Lower leg skin (tissue), 4 donors: ENCODE data around the gene CACNA1D. TPM values are rescaled to one million over a fixed set of nuclear protein-coding genes. Genes with fewer than 3 reads are reported as not detected.

Experiments
- DNase-seq, 2 donors: peaks; one replicate each; pipeline ENCODE4 v3.0.0-alpha.2; 2019; ENCODE audit warnings: low spot score in 2 of 2
- H3K4me3 ChIP-seq: fragments of 200-600 bp; sonication (generic); 2 replicates; pipeline ENCODE4 v1.5.1; 2017; ENCODE audit warnings: mild to moderate bottlenecking, low read depth; ENCODE audit not compliant: poor library complexity, severe bottlenecking
- CTCF ChIP-seq, 3 donors: fragments of 450-650 bp; IDR thresholded peaks; one replicate each; pipeline ENCODE4 v1.5.1; 2016; ENCODE audit warnings: antibody characterized with exemption in 3 of 3, mild to moderate bottlenecking in 3 of 3, moderate library complexity in 2 of 3
- POLR2A ChIP-seq, 2 donors: fragments of 450-650 bp; IDR thresholded peaks; one replicate each; pipeline ENCODE4 v1.6.1; 2016 to 2017; ENCODE audit warnings: antibody characterized with exemption in 2 of 2, mild to moderate bottlenecking in 1 of 2, moderate library complexity in 1 of 2
- WGBS, 2 donors: methylation state at CpG; one replicate each; pipeline ENCODE4 v1.1.5; 2018; 5-methylcytosine and 5-hydroxymethylcytosine counted together
- intact Hi-C: fragments of 100-400 bp; cut with DNase I; formaldehyde crosslinking; loops from one replicate; pipeline ENCODE4 v1.15.0; 2023; ENCODE audit warnings: low total_unique reads
- total RNA-seq, 4 donors: library from RNA; depleted of rRNA; stranded (reverse); fragments of >200 nt; gene quantifications; one replicate each; pipeline ENCODE4 v1.1.0, GENCODE V29; 2016

Gene CACNA1D
- total RNA-seq, 4 donors from 2014 or later: 2.4 to 12.5 (median 5.6) TPM

GRCh38 chr3:53612508-53612907 is 118.1 kb downstream of the CACNA1D start:
- DNase-seq: no peak
- 62 to 64% methylated on average over 5 of the region's 5 CpGs for WGBS, 2 donors
- TF ChIP-seq CTCF (IDR thresholded peaks at IDR 0.05): no peak
- no peak for TF ChIP-seq POLR2A (IDR thresholded peaks at IDR 0.05)
- intact Hi-C loops: no loop called here
- H3K4me3 ChIP-seq: no peak overlapping the region

- TF ChIP-seq POLR2A (IDR thresholded peaks at IDR 0.05) (no peak), CTCF (IDR thresholded peaks at IDR 0.05) (no peak)
- DNase-seq: no peak
- 48 to 51% methylated on average over 3 of the region's 3 CpGs for WGBS, 2 donors
Observed at GRCh38 chr3:53613125-53613524, 118.7 kb downstream of the CACNA1D start.

GRCh38 chr3:53614307-53614706 is 119.9 kb downstream of the CACNA1D start:
- no peak for DNase-seq
- no peak overlapping the region for H3K4me3 ChIP-seq
- intact Hi-C loops: no loop called here
- WGBS, 2 donors: 66 to 71% methylated on average over 5 of the region's 5 CpGs
- TF ChIP-seq CTCF (IDR thresholded peaks at IDR 0.05): no peak
- TF ChIP-seq POLR2A (IDR thresholded peaks at IDR 0.05): no peak

More at GRCh38 chr3:53613125-53613524, 118.7 kb downstream of the CACNA1D start:
- H3K4me3 ChIP-seq: no peak overlapping the region
- intact Hi-C loops: no loop called here

GRCh38 chr3:53616321-53616720 is 121.9 kb downstream of the CACNA1D start:
- no peak for DNase-seq
- WGBS, 2 donors: 17 to 19% methylated on average over 5 of the region's 5 CpGs
- TF ChIP-seq CTCF (IDR thresholded peaks at IDR 0.05) (no peak), POLR2A (IDR thresholded peaks at IDR 0.05) (no peak)
- no peak overlapping the region for H3K4me3 ChIP-seq
- intact Hi-C loops: no loop called here

GRCh38 chr3:53616971-53617892 is 122.8 kb downstream of the CACNA1D start:
- intact Hi-C loops: no loop called here
- TF ChIP-seq POLR2A (IDR thresholded peaks at IDR 0.05) (no peak), CTCF (IDR thresholded peaks at IDR 0.05) (no peak)
- no peak overlapping the region for H3K4me3 ChIP-seq
- no peak for DNase-seq
- WGBS, 2 donors: 84 to 85% methylated on average over 7 of the region's 7 CpGs
